Fibroblast of lung (primary cell): Measurements from ENCODE around the gene WNT3. TPM values are rescaled to one million over a fixed set of nuclear protein-coding genes. Genes with fewer than 3 reads are reported as not detected.

ENCODE experiments used
- DNase-seq, 2 donors: peaks; one replicate each; pipeline versions ENCODE4 v3.0.0 to v3.0.0-alpha.2; 2010; ENCODE audit warnings: low read depth in 2 of 2
- H2AFZ ChIP-seq: 2 replicates; pipeline ENCODE4 v1.5.1; 2012; ENCODE audit warnings: low read length, control low read depth, inconsistent platforms
- H3K27ac ChIP-seq: 2 replicates; pipeline ENCODE4 v1.5.1; 2011; ENCODE audit warnings: low read length, control low read depth; ENCODE audit not compliant: insufficient read depth
- H3K27me3 ChIP-seq: 2 replicates; pipeline ENCODE4 v1.5.1; 2011; ENCODE audit warnings: mild to moderate bottlenecking, low read length; ENCODE audit not compliant: control insufficient read depth, insufficient read depth
- H3K36me3 ChIP-seq: 2 replicates; pipeline ENCODE4 v1.5.1; 2011; ENCODE audit warnings: low read length; ENCODE audit not compliant: control insufficient read depth, insufficient read depth
- H3K4me1 ChIP-seq: 2 replicates; pipeline ENCODE4 v1.5.1; 2011; ENCODE audit warnings: low read length; ENCODE audit not compliant: control insufficient read depth, insufficient read depth; ENCODE audit errors: extremely low read depth
- H3K4me2 ChIP-seq: 2 replicates; pipeline ENCODE4 v1.5.1; 2011; ENCODE audit warnings: low read length, control low read depth; ENCODE audit not compliant: insufficient read depth; ENCODE audit errors: extremely low read depth
- H3K4me3 ChIP-seq, 4 experiments: fragments of 200-600 bp in 1 of 4; sonication (generic) in 1 of 4; replicated peaks in 1 of 4; 2 replicates each; pipeline ENCODE4 v1.5.1; 2011 to 2016; ENCODE audit warnings: low read length in 4 of 4, low read depth in 3 of 4, mild to moderate bottlenecking in 3 of 4, control low read depth in 2 of 4, inconsistent platforms in 1 of 4, mixed read lengths in 1 of 4; ENCODE audit not compliant: insufficient read depth in 1 of 4; ENCODE audit errors: control extremely low read depth in 1 of 4
- H3K79me2 ChIP-seq: 2 replicates; pipeline ENCODE4 v1.5.1; 2012; ENCODE audit warnings: mild to moderate bottlenecking, low read length, inconsistent platforms; ENCODE audit not compliant: control insufficient read depth, insufficient read depth
- H3K9ac ChIP-seq: 2 replicates; pipeline ENCODE4 v1.5.1; 2011; ENCODE audit warnings: mild to moderate bottlenecking, low read length, control low read depth; ENCODE audit not compliant: insufficient read depth
- H3K9me3 ChIP-seq: 2 replicates; pipeline ENCODE4 v1.5.1; 2012; ENCODE audit warnings: low read depth, low read length; ENCODE audit not compliant: control insufficient read depth, insufficient read depth
- H4K20me1 ChIP-seq: 2 replicates; pipeline ENCODE4 v1.5.1; 2011; ENCODE audit warnings: low read length; ENCODE audit not compliant: control insufficient read depth, insufficient read depth; ENCODE audit errors: extremely low read depth
- EZH2 ChIP-seq: IDR thresholded peaks from 2 replicates; pipeline ENCODE4 v1.5.1; 2012; ENCODE audit warnings: low read length, control low read depth, mild to moderate bottlenecking; ENCODE audit errors: missing control alignments
- polyA plus RNA-seq, 2 donors: library from polyadenylated mRNA; depleted of rRNA in 1 of 2; stranded (reverse) in 1 of 2; unstranded in 1 of 2; fragments of >200 nt; gene quantifications; 2 replicates each; pipeline ENCODE4 v1.2.1, GENCODE V29; 2011 to 2012; ENCODE audit warnings: missing spikeins in 1 of 2
- total RNA-seq: library from RNA; depleted of rRNA; stranded (reverse); fragments of >200 nt; gene quantifications from 2 replicates; pipeline ENCODE4 v1.2.1, GENCODE V29; 2014
- TF ChIP-seq, protein P1 (sequence below), 2 donors: IDR thresholded peaks in 1 of 2; conservative IDR thresholded peaks in 1 of 2; 1 replicate in 1 of 2; 2 replicates in 1 of 2; pipeline ENCODE4 v1.5.1; 2011 to 2012; ENCODE audit warnings: low read length in 2 of 2, control low read depth in 1 of 2, inconsistent platforms in 1 of 2, low read depth in 1 of 2, mild to moderate bottlenecking in 1 of 2

The WNT3 gene
- total and polyA plus RNA-seq, 2 donors (not counting 1 experiment from before 2014, with no cell fraction given), result 1.3 to 1.5 TPM

DNA sequence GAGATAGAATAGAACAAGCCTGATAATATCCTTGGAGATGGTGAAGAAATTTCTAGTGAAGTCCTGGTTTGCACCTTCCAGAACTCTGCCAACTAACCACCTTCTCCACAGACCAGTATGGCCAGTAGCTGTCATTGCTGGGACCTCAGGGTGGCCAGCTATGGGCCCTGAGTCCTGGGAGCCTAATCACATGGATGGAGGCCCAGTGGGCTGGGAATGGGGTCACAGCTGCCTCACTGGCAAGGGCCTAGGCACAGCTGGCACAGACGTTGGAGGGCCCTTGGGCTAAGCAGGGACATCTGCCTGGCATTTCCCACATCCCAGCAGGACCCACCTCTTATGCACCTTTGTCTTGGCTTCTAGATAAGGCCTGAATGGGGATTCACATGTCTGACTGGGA, 7.6 kb upstream of the WNT3 start:
- no peak overlapping the region for H3K27ac ChIP-seq
- TF ChIP-seq, protein P1, sequence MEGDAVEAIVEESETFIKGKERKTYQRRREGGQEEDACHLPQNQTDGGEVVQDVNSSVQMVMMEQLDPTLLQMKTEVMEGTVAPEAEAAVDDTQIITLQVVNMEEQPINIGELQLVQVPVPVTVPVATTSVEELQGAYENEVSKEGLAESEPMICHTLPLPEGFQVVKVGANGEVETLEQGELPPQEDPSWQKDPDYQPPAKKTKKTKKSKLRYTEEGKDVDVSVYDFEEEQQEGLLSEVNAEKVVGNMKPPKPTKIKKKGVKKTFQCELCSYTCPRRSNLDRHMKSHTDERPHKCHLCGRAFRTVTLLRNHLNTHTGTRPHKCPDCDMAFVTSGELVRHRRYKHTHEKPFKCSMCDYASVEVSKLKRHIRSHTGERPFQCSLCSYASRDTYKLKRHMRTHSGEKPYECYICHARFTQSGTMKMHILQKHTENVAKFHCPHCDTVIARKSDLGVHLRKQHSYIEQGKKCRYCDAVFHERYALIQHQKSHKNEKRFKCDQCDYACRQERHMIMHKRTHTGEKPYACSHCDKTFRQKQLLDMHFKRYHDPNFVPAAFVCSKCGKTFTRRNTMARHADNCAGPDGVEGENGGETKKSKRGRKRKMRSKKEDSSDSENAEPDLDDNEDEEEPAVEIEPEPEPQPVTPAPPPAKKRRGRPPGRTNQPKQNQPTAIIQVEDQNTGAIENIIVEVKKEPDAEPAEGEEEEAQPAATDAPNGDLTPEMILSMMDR (conservative IDR thresholded peaks at IDR 0.05 in 1 of 2, IDR thresholded peaks at IDR 0.05 in 1 of 2; ENCODE audit: low read depth in 1 of 2, low read length in 2 of 2), result no peak
- TF ChIP-seq EZH2, result no peak
- H3K4me1 ChIP-seq, result no peaks in the 10 kb centered on the region
- peaks cover 16% of the 10 kb centered on the region for H3K27me3 ChIP-seq
- H3K4me3 ChIP-seq, result no peak overlapping the region
- H2AFZ ChIP-seq, result no peak overlapping the region
- no peak for DNase-seq
- H3K79me2 ChIP-seq, result no peaks in the 10 kb centered on the region
- no peaks in the 10 kb centered on the region for H4K20me1 ChIP-seq
- no peaks in the 10 kb centered on the region for H3K9me3 ChIP-seq
- H3K36me3 ChIP-seq, result no peaks in the 10 kb centered on the region
- no peak overlapping the region for H3K4me2 ChIP-seq
- no peak overlapping the region for H3K9ac ChIP-seq

GRCh38 chr17:46823657-46824056, 5.2 kb upstream of the WNT3 start:
- TF ChIP-seq, protein P1 (conservative IDR thresholded peaks at IDR 0.05 in 1 of 2, IDR thresholded peaks at IDR 0.05 in 1 of 2; ENCODE audit: low read depth in 1 of 2, low read length in 2 of 2), result no peak
- no peak for TF ChIP-seq EZH2
- Histone ChIP-seq H3K9ac (no peak overlapping the region), H3K4me3 (no peak overlapping the region), H3K4me1 (no peaks in the 10 kb centered on the region), H3K36me3 (no peaks in the 10 kb centered on the region), H2AFZ (no peak overlapping the region), H3K27ac (no peak overlapping the region), H4K20me1 (no peaks in the 10 kb centered on the region), H3K9me3 (no peaks in the 10 kb centered on the region), H3K79me2 (no peaks in the 10 kb centered on the region), H3K27me3 (peaks cover 40% of the 10 kb centered on the region), H3K4me2 (no peak overlapping the region)
- DNase-seq, result no peak

DNA sequence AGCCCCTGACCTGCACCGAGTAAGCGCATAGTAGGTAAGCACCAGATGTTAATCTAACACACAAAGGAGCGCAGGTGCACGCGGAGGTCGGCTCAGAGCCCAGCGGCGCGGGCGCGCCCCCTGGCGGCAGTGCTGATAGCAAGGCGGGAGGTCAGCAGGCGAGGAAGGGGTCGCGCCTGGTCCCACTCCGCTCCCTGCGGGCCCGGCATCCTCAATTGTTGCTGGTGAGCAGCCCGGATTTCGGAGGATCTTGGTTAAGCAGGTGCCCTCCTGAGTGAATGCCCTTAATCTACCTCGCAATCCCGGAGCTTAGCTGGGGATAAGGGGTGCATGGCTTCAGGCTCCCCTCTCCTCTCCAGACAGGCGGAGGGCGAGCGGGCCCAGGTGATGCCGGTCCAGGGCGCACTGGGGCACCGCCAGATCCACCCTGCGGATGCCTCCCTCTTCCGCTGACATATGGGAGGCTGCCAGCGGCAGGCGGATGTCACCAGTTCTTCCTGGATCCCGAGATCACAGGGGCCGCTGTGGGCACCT, 4.0 kb upstream of the WNT3 start:
- no peak overlapping the region for H3K4me2 ChIP-seq
- peak; percentile 26 for TF ChIP-seq EZH2
- TF ChIP-seq, protein P1 (conservative IDR thresholded peaks at IDR 0.05 in 1 of 2, IDR thresholded peaks at IDR 0.05 in 1 of 2; ENCODE audit: low read depth in 1 of 2, low read length in 2 of 2), result peak; percentile 37 to 46
- no peak overlapping the region for H3K4me3 ChIP-seq
- no peak overlapping the region for H3K27ac ChIP-seq
- DNase-seq, result no peak
- H3K79me2 ChIP-seq, result no peaks in the 10 kb centered on the region
- no peak overlapping the region for H2AFZ ChIP-seq
- no peak overlapping the region for H3K9ac ChIP-seq
- no peaks in the 10 kb centered on the region for H3K36me3 ChIP-seq
- H4K20me1 ChIP-seq, result no peaks in the 10 kb centered on the region
- H3K4me1 ChIP-seq, result no peaks in the 10 kb centered on the region
- no peaks in the 10 kb centered on the region for H3K9me3 ChIP-seq
- H3K27me3 ChIP-seq, result peaks cover 48% of the 10 kb centered on the region
